K562 (cell line): Measurements from ENCODE around the gene CACNA1C. TPM values are rescaled to one million over a fixed set of nuclear protein-coding genes. Genes with fewer than 3 reads are reported as not detected.

Source experiments
- ATAC-seq: fragments of 200-7000 bp; cut with Tn5 transposase; 3 replicates; pipeline ENCODE4 v1.9.1; 2020; ENCODE audit warnings: moderate library complexity
- BruUV-seq: library from RNA; stranded (reverse); fragments of 400-500 nt; replicated peaks from 2 replicates; lab custom pipeline; 2021; lab: Mats Ljungman, UMichigan
- CTCF ChIA-PET: fragments of 300-600 bp; formaldehyde crosslinking; extraction: SDS; loops from one replicate; lab custom pipeline; 2021; ENCODE audit warnings: low intra/inter-chr PET ratio; lab: Yijun Ruan, JAX
- POLR2A ChIA-PET: fragments of 300-600, 350-650 bp; sonication (Branson Sonifier 250); formaldehyde crosslinking; extraction: SDS; loops from one replicate; lab custom pipeline; 2021; ENCODE audit warnings: antibody characterized with exemption, inconsistent platforms; lab: Yijun Ruan, JAX
- DNase-seq, 4 experiments: peaks; one replicate each; pipeline versions ENCODE4 v3.0.0 to v3.0.0-alpha.2; 2011 to 2018; ENCODE audit warnings: low spot score in 3 of 4, mixed read lengths in 3 of 4; ENCODE audit errors: extremely low read depth in 1 of 4
- FAIRE-seq: peaks from 2 replicates; lab custom pipeline; 2011; peaks lifted over from hg19 to GRCh38; lab: Jason Lieb, UNC
- H2AFZ ChIP-seq: 2 replicates; pipeline ENCODE4 v1.6.0; 2011; ENCODE audit warnings: low read depth, low read length, control low read depth, inconsistent platforms
- H3K27ac ChIP-seq: fragments of 200-600 bp; 3 replicates; pipeline ENCODE4 v1.8.0; 2011; ENCODE audit warnings: low read depth, mild to moderate bottlenecking, control low read depth, inconsistent platforms, low read length, moderate library complexity, mixed read lengths; ENCODE audit errors: extremely low read depth
- H3K27me3 ChIP-seq, 2 experiments: fragments of 300-600 bp in 1 of 2; 2 replicates in 1 of 2; 3 replicates in 1 of 2; pipeline versions ENCODE4 v1.6.0 to v1.8.0; 2011; ENCODE audit warnings: inconsistent platforms in 2 of 2, low read length in 2 of 2, mild to moderate bottlenecking in 1 of 2, mixed read lengths in 1 of 2, moderate library complexity in 1 of 2; ENCODE audit not compliant: control insufficient read depth in 2 of 2, insufficient read depth in 2 of 2
- H3K36me3 ChIP-seq: fragments of 300-600 bp; 3 replicates; pipeline ENCODE4 v1.8.0; 2011; ENCODE audit warnings: mild to moderate bottlenecking, low read length, inconsistent platforms; ENCODE audit not compliant: control insufficient read depth, insufficient read depth
- H3K4me1 ChIP-seq, 2 experiments: fragments of 200-600 bp in 1 of 2; replicated peaks in 1 of 2; 2 replicates in 1 of 2; 3 replicates in 1 of 2; pipeline versions ENCODE4 v1.5.1 to v1.8.0; 2011; ENCODE audit warnings: inconsistent platforms in 2 of 2, low read length in 2 of 2, mild to moderate bottlenecking in 1 of 2, mixed read lengths in 1 of 2, moderate library complexity in 1 of 2; ENCODE audit not compliant: control insufficient read depth in 2 of 2, insufficient read depth in 2 of 2
- H3K4me2 ChIP-seq: 2 replicates; pipeline ENCODE4 v1.6.1; 2011; ENCODE audit warnings: low read length, control low read depth, inconsistent platforms, mixed read lengths; ENCODE audit not compliant: insufficient read depth
- H3K4me3 ChIP-seq: fragments of 200-600 bp; sonication (generic), shearing (Covaris generic); 2 replicates; pipeline ENCODE4 v1.5.1; 2016; ENCODE audit warnings: control low read depth, inconsistent platforms
- H3K79me2 ChIP-seq: fragments of 200-600 bp; 3 replicates; pipeline ENCODE4 v1.8.0; 2011; ENCODE audit warnings: low read length, inconsistent platforms; ENCODE audit not compliant: control insufficient read depth, insufficient read depth
- H3K9ac ChIP-seq, 2 experiments: 2 replicates each; pipeline versions ENCODE4 v1.6.0 to v1.6.1; 2011; ENCODE audit warnings: low read depth in 2 of 2, low read length in 2 of 2, control low read depth in 1 of 2, inconsistent platforms in 1 of 2, mild to moderate bottlenecking in 1 of 2, mixed read lengths in 1 of 2; ENCODE audit not compliant: insufficient read depth in 1 of 2
- H3K9me1 ChIP-seq: one replicate; pipeline ENCODE4 v1.6.0; 2011; ENCODE audit warnings: inconsistent platforms, mild to moderate bottlenecking, low read length, moderate library complexity; ENCODE audit not compliant: control insufficient read depth, insufficient read depth
- H3K9me3 ChIP-seq: replicated peaks from 2 replicates; pipeline ENCODE4 v1.5.1; 2011; ENCODE audit warnings: low read depth, low read length, inconsistent platforms; ENCODE audit not compliant: control insufficient read depth, insufficient read depth
- H4K20me1 ChIP-seq: replicated peaks from 2 replicates; pipeline ENCODE4 v1.6.1; 2011; ENCODE audit warnings: low read length, inconsistent platforms, mixed read lengths; ENCODE audit not compliant: control insufficient read depth, insufficient read depth
- BRD9 ChIP-seq: fragments of 450-650 bp; IDR thresholded peaks from 2 replicates; pipeline ENCODE4 v1.6.1; 2018; ENCODE audit warnings: low read depth; ENCODE audit not compliant: partially characterized antibody
- DMBX1 ChIP-seq: fragments of 250-450 bp; sonication (Bioruptor Pico); IDR thresholded peaks from 2 replicates; pipeline ENCODE4 v1.8.0; 2022; ENCODE audit warnings: inconsistent platforms, mild to moderate bottlenecking, moderate library complexity, borderline replicate concordance
- DPF2 ChIP-seq: fragments of 450-650 bp; IDR thresholded peaks from 2 replicates; pipeline ENCODE4 v1.6.1; 2016
- FOXJ2 ChIP-seq: fragments of 200-800 bp; sonication (Bioruptor generic); IDR thresholded peaks from 2 replicates; pipeline ENCODE4 v1.6.1; 2016; ENCODE audit warnings: missing genetic modification characterization, missing compliant biosample characterization
- KDM1A ChIP-seq, 2 experiments: fragments of 450-650 bp; IDR thresholded peaks; 2 replicates each; pipeline ENCODE4 v1.6.1; 2016; ENCODE audit warnings: mild to moderate bottlenecking in 2 of 2
- MAFK ChIP-seq: IDR thresholded peaks from 2 replicates; pipeline ENCODE4 v1.6.1; 2011; ENCODE audit warnings: low read length, improper control_type of control experiment
- PBX2 ChIP-seq, 2 experiments: IDR thresholded peaks in 1 of 2; conservative IDR thresholded peaks in 1 of 2; 2 replicates each; pipeline ENCODE4 v1.6.1; 2016; ENCODE audit warnings: low read depth in 2 of 2, mild to moderate bottlenecking in 1 of 2, missing compliant biosample characterization in 1 of 2, missing genetic modification characterization in 1 of 2, moderate library complexity in 1 of 2
- ZBTB5 ChIP-seq: fragments of 450-650 bp; IDR thresholded peaks from 2 replicates; pipeline ENCODE4 v1.6.1; 2017; ENCODE audit warnings: antibody characterized with exemption
- ZNF165 ChIP-seq: fragments of 250-450 bp; sonication (Bioruptor Pico); IDR thresholded peaks from 2 replicates; pipeline ENCODE4 v1.4.0; 2020; ENCODE audit warnings: borderline replicate concordance
- ZNF398 ChIP-seq: fragments of 250-450 bp; sonication (Bioruptor Pico); IDR thresholded peaks from 2 replicates; pipeline ENCODE4 v1.8.0; 2021; ENCODE audit warnings: moderate library complexity, mild to moderate bottlenecking, inconsistent platforms
- WGBS: fragments of 100-300 bp; shearing (Covaris generic); methylation state at CpG from one replicate; pipeline ENCODE4 v1.1.6; 2016; ENCODE audit warnings: low coverage, mixed read lengths; ENCODE audit not compliant: insufficient coverage; ENCODE audit errors: missing lambda C conversion rate; 5-methylcytosine and 5-hydroxymethylcytosine counted together
- in situ Hi-C: fragments of 300-500 bp; cut with MboI; formaldehyde crosslinking; loops from 4 replicates; pipeline ENCODE4 v1.15.0; 2018; ENCODE audit warnings: inconsistent platforms, mixed read lengths
- intact Hi-C: fragments of 100-400 bp; cut with micrococcal nuclease; formaldehyde crosslinking; loops from 2 replicates; pipeline ENCODE4 v1.14.2; 2022
- polyA plus RNA-seq, 8 experiments: library from polyadenylated mRNA; depleted of rRNA in 4 of 8; stranded (reverse) in 5 of 8; unstranded in 3 of 8; fragments of >200 nt; fragmentation: Nextera tagmentation in 2 of 8; fragmentation: Illumina TruSeq in 1 of 8; extraction: Ambion mirVana in 2 of 8; extraction: Trizol in 1 of 8; gene quantifications; 2 replicates each; pipeline versions ENCODE4 v1.2.1 to v1.2.3, GENCODE V29; 2011 to 2014; ENCODE audit warnings: inconsistent platforms in 1 of 8, missing spikeins in 1 of 8
- total RNA-seq, 7 experiments: library from RNA; depleted of rRNA in 6 of 7; stranded (reverse); fragments of >200 nt in 6 of 7; fragmentation: Illumina TruSeq in 2 of 7; extraction: Trizol in 2 of 7; gene quantifications; 2 replicates each; pipeline versions ENCODE4 v1.2.1 to v1.2.3, GENCODE V29; 2011 to 2021; ENCODE audit warnings: low replicate concordance in 1 of 7
- TF ChIP-seq, protein P1 (sequence below): fragments of 200-800 bp; sonication (Bioruptor generic); IDR thresholded peaks from 2 replicates; pipeline ENCODE4 v1.6.1; 2017; ENCODE audit warnings: missing genetic modification characterization, missing compliant biosample characterization

The CACNA1C gene
- total and polyA plus RNA-seq, 9 of the 15 experiments (the other 6 are each of a cell fraction or from before 2014, with no cell fraction given), result not detected

DNA sequence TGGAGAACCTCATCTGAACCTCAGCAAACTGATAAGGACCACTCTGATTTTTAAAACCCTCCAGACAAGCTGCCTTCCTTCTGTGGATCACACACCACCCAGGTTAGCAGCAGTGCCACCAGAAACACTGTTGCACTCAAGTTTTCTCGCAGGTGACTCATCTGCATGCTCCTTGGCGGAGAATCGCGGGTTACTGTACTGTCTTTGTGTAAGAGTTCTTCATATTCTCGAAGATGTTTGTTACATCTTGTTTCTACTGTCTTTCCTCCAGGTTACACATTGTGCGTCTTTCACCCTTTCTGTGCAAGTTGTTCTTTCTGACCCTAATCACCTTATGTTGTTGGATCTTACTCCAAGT, 331.2 kb downstream of the CACNA1C start:
- Histone ChIP-seq H3K4me1 (no peaks in the 10 kb centered on the region), H4K20me1 (no peaks in the 10 kb centered on the region), H3K4me2 (no peak overlapping the region), H3K9me1 (no peaks in the 10 kb centered on the region), H2AFZ (no peak overlapping the region), H3K36me3 (no peaks in the 10 kb centered on the region), H3K27ac (no peak overlapping the region), H3K4me3 (no peak overlapping the region), H3K79me2 (no peaks in the 10 kb centered on the region), H3K27me3 (peaks cover 0 to 5% of the 10 kb centered on the region in 2 experiments; a peak in 2 of 5 replicates), H3K9ac (no peak overlapping the region), H3K9me3 (no peaks in the 10 kb centered on the region)
- 0% methylated on average over 6 of the region's 6 CpGs for WGBS
- BruUV-seq, result no TSS peak
- DNase-seq, result no peak
- ChIA-PET POLR2A (no interaction called here), CTCF (no interaction called here)
- no peak for FAIRE-seq
- intact Hi-C loops, result no loop called here
- ATAC-seq, result no peak
- in situ Hi-C loops, result no loop called here
- TF ChIP-seq ZNF398 (CRISPR knock-in tag) (no peak), PBX2 (CRISPR knock-in tag; IDR thresholded peaks at IDR 0.05; ENCODE audit: low read depth) (no peak), PBX2 (tag; conservative IDR thresholded peaks at IDR 0.05; ENCODE audit: low read depth) (no peak), ZBTB5 (no peak), DMBX1 (CRISPR knock-in tag) (no peak), MAFK (no peak), ZNF165 (CRISPR knock-in tag) (no peak), DPF2 (no peak), KDM1A (IDR thresholded peaks at IDR 0.05) (no peak), BRD9 (no peak), FOXJ2 (no peak)
- TF ChIP-seq, protein P1, sequence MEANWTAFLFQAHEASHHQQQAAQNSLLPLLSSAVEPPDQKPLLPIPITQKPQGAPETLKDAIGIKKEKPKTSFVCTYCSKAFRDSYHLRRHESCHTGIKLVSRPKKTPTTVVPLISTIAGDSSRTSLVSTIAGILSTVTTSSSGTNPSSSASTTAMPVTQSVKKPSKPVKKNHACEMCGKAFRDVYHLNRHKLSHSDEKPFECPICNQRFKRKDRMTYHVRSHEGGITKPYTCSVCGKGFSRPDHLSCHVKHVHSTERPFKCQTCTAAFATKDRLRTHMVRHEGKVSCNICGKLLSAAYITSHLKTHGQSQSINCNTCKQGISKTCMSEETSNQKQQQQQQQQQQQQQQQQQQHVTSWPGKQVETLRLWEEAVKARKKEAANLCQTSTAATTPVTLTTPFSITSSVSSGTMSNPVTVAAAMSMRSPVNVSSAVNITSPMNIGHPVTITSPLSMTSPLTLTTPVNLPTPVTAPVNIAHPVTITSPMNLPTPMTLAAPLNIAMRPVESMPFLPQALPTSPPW (CRISPR knock-in tag), result no peak
